ENCODE results near the gene THADA. TPM values are rescaled to one million over a fixed set of nuclear protein-coding genes. Genes with fewer than 3 reads are reported as not detected.

Gene THADA
- polyA plus RNA-seq, 1 experiment: 21.6 TPM

GRCh38 chr2:43367012-43367782 is 228.6 kb downstream of the THADA start:
- H3K4me3 ChIP-seq (ENCODE audit: low read depth, low read length): no peak overlapping the region
- CTCF ChIA-PET: interaction anchor here (0.6 to 0.7 kb wide), 2 partner anchors 446 to 905 kb away, joined by 3 read pairs; no protein-coding TSS in a partner anchor
- no peak for TF ChIP-seq CTCF (IDR thresholded peaks at IDR 0.05; ENCODE audit: insufficient read depth, low read depth, low read length)
- no peaks in the 10 kb centered on the region for H3K27me3 ChIP-seq (ENCODE audit: control insufficient read depth, insufficient read depth, low read length)
- no peak for DNase-seq (ENCODE audit: low read depth)
- POLR2A ChIA-PET: no interaction called here
- no peaks in the 10 kb centered on the region for H3K36me3 ChIP-seq (ENCODE audit: control insufficient read depth, insufficient read depth, low read length)

DNA sequence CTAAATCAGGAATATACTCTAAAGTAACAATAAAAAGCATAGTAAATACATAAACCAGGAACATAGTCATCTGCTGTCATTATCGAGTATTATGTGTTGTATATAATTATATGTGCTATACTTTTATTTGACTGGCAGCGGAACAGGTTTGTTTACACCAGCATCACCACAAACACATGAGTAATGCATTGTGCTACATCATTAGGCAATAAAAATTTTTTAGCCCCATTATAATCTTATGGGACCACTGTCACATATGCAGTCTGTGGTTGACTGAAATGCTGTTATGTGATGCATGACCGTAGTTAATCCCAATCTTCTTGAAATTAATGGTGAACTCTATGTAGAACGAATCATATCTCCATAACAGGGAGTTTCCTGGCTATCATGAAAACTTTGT is 232.7 kb downstream of the THADA start:
- no peak for DNase-seq (ENCODE audit: low read depth)
- H3K4me3 ChIP-seq (ENCODE audit: low read depth, low read length): no peak overlapping the region
- ChIA-PET CTCF (no interaction called here), POLR2A (no interaction called here)
- no peaks in the 10 kb centered on the region for H3K36me3 ChIP-seq (ENCODE audit: control insufficient read depth, insufficient read depth, low read length)
- TF ChIP-seq CTCF (IDR thresholded peaks at IDR 0.05; ENCODE audit: insufficient read depth, low read depth, low read length): no peak
- H3K27me3 ChIP-seq (ENCODE audit: control insufficient read depth, insufficient read depth, low read length): no peaks in the 10 kb centered on the region

DNA sequence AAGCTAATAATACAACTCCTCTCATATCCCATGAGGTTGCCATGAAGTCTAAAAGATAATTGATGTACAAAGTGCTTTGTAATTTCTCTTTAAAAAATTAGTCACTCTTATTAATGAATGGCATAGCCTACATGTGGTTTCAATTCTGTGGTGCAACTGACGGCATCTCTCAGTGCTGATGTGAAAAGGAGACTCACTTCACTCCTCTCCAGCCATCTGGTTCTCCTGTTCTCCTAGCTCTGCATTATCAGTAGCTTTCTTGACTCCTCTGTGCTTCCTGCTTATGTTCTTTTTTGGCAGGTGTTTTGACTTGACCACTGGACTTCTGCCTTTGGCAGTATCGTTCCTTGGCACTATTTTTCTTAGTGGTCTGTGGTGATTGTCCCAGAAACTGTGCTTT is 234.6 kb downstream of the THADA start:
- no peaks in the 10 kb centered on the region for H3K27me3 ChIP-seq (ENCODE audit: control insufficient read depth, insufficient read depth, low read length)
- DNase-seq (ENCODE audit: low read depth): no peak
- POLR2A ChIA-PET: no interaction called here

DNA sequence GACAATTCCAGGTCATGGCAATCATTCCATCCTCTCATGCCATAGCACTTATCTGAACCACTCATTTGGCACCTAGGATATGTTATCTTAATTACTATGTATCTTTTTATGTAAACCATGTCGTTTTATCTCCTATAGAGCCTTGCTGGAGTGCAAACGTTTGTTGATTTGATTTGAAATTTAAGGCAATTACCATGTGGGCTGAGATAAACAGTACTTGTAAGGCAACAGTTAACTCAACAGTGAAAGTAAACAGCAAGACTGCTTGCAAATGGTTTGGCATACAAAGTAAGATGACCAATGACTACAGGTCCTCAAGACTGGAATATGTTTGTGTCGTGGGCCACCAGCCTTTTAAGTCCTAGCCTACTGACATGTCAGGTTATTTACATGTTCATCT is 235.7 kb downstream of the THADA start:
- Histone ChIP-seq H3K27me3 (ENCODE audit: control insufficient read depth, insufficient read depth, low read length) (no peaks in the 10 kb centered on the region), H3K36me3 (ENCODE audit: control insufficient read depth, insufficient read depth, low read length) (no peaks in the 10 kb centered on the region), H3K4me3 (ENCODE audit: low read depth, low read length) (no peak overlapping the region)
- CTCF ChIA-PET: no interaction called here
- no peak for TF ChIP-seq CTCF (IDR thresholded peaks at IDR 0.05; ENCODE audit: insufficient read depth, low read depth, low read length)
- POLR2A ChIA-PET: no interaction called here
- DNase-seq (ENCODE audit: low read depth): no peak

More for the DNA sequence above, 234.6 kb downstream of the THADA start:
- no peak overlapping the region for H3K4me3 ChIP-seq (ENCODE audit: low read depth, low read length)
- CTCF ChIA-PET: no interaction called here
- H3K36me3 ChIP-seq (ENCODE audit: control insufficient read depth, insufficient read depth, low read length): no peaks in the 10 kb centered on the region
- no peak for TF ChIP-seq CTCF (IDR thresholded peaks at IDR 0.05; ENCODE audit: insufficient read depth, low read depth, low read length)

DNA sequence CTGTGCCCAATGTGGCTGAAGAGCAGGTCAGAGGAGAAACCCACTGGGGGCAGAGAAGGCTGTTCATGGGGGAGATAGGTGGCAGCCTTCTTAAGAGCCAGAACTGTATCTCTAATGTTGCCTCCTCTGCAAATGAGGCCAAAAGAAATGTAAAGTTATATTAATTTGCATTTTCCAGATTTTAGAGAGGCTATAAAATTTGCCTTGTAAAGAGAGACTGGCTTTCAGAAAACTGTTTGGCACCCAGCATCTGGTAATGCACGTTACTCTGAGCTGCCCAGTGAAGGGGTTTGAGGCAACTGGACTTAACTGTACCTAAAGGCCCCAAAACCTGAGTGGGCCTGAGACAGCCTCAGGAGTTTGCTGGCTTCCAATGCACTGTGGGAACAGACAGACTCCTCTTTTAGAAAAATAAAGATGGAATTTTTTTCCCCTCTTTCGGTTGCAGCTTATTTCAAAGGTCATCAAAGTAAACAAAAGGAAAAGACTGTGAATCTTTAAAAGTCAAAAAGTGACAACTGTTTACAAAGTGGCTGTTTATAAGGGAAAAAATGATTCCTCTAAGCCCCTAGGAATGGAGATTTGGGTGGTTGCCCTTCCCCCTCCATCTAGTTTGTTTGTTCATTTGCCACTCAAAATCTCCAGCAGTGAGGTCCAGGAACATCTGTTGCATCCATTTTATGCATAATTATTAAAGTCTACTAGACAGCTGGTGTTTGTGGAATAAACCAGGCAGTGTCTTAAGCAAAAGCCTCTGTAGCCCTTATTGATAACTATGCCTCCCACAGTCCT is 237.2 kb downstream of the THADA start:
- Histone ChIP-seq H3K36me3 (ENCODE audit: control insufficient read depth, insufficient read depth, low read length) (no peaks in the 10 kb centered on the region), H3K4me3 (ENCODE audit: low read depth, low read length) (no peak overlapping the region), H3K27me3 (ENCODE audit: control insufficient read depth, insufficient read depth, low read length) (no peaks in the 10 kb centered on the region)
- no peak for DNase-seq (ENCODE audit: low read depth)
- TF ChIP-seq CTCF (IDR thresholded peaks at IDR 0.05; ENCODE audit: insufficient read depth, low read depth, low read length): no peak
- CTCF ChIA-PET: no interaction called here
- POLR2A ChIA-PET: no interaction called here

Data from BJ (cell line).